Cardiac septum (tissue), 1 donor: ENCODE measurements around the gene ZNF639. TPM values are rescaled to one million over a fixed set of nuclear protein-coding genes. Genes with fewer than 3 reads are reported as not detected.
"Not testable (repeated sequence)": the region's sequence is repeated elsewhere in the genome, so short reads cannot be mapped to it uniquely, and the experiment has no call there.

Source experiments
- DNase-seq: peaks from one replicate; pipeline ENCODE4 v3.0.0-alpha.2; 2020; ENCODE audit warnings: low spot score
- intact Hi-C: fragments of 100-400 bp; cut with DNase I; formaldehyde crosslinking; loops from one replicate; pipeline ENCODE4 v1.14.0; 2022
- long read RNA-seq: library from polyadenylated mRNA; unstranded; transcript quantifications from one replicate; pipeline ENCODE4 v2.0.0, GENCODE V29; 2021
- total RNA-seq: library from RNA; stranded (reverse); fragmentation: NEBNext Ultra II Directional; extraction: Animal tissue kit (Norgen Biotek cat#: 25700); gene quantifications from one replicate; pipeline ENCODE4 v1.2.1, GENCODE V29; 2021
- donor health status: DM: no; HTN: no; CAD: no.

ZNF639 gene, protein sequence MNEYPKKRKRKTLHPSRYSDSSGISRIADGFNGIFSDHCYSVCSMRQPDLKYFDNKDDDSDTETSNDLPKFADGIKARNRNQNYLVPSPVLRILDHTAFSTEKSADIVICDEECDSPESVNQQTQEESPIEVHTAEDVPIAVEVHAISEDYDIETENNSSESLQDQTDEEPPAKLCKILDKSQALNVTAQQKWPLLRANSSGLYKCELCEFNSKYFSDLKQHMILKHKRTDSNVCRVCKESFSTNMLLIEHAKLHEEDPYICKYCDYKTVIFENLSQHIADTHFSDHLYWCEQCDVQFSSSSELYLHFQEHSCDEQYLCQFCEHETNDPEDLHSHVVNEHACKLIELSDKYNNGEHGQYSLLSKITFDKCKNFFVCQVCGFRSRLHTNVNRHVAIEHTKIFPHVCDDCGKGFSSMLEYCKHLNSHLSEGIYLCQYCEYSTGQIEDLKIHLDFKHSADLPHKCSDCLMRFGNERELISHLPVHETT
- total RNA-seq = 25.5 TPM
- long read RNA-seq, transcript ZNF639-209 (6 exons, 2,033 nt) = minor isoform, 14 of 67 reads
- long read RNA-seq, transcript ZNF639-207 (7 exons, 1,228 nt) = major isoform, 39 of 67 reads
- long read RNA-seq, partial matches to known transcripts = 4 of 67 reads
- long read RNA-seq, other reads (novel, unspliced or antisense) = 8 of 67 reads

- intact Hi-C loops = loop anchor here (1.0 to 2.0 kb wide), 2 partner anchors 24 to 174 kb away; partner anchors contain the start of genes MFN1 and PIK3CA
- peak; percentile 88 for DNase-seq
Observed at GRCh38 chr3:179322286-179323196, at the start of gene ZNF639. Gene ZNF639 (plus strand): TSS chr3:179323031. CDS start chr3:179328294, 5,263 bp downstream.

DNA sequence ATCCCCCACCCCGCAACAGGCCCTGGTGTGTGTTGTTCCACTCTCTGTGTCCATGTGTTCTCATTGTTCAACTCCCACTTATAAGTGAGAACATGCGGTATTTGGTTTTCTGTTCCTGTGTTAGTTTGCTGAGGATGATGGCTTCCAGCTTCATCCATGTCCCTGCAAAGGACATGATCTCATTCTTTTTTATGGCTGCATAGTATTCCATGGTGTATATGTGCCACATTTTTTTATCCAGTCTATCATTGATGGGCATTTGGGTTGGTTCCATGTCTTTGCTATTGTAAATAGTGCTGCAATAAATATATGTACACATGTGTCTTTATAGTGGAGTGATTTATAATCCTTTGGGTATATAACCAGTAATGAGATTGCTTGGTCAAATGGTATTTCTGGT is 48.4 kb upstream of the ZNF639 start:
- DNase-seq, intact Hi-C loops: not testable (repeated sequence)

- no peak for DNase-seq
- intact Hi-C loops = no loop called here
Observed at GRCh38 chr3:179276001-179276400, 46.8 kb upstream of the ZNF639 start.

- DNase-seq = no peak
- intact Hi-C loops = no loop called here
Observed at GRCh38 chr3:179276743-179277142, 46.1 kb upstream of the ZNF639 start.

- intact Hi-C loops = no loop called here
Observed at GRCh38 chr3:179278151-179278550, 44.7 kb upstream of the ZNF639 start.

GRCh38 chr3:179278932-179279693 is 43.7 kb upstream of the ZNF639 start:
- DNase-seq = no peak
- intact Hi-C loops = no loop called here

More at GRCh38 chr3:179278151-179278550, 44.7 kb upstream of the ZNF639 start:
- no peak for DNase-seq

- no peak for DNase-seq
- intact Hi-C loops = no loop called here
Observed at GRCh38 chr3:179279837-179280236, 43.0 kb upstream of the ZNF639 start.

GRCh38 chr3:179281825-179282224 is 41.0 kb upstream of the ZNF639 start:
- intact Hi-C loops = no loop called here
- DNase-seq = no peak

DNA sequence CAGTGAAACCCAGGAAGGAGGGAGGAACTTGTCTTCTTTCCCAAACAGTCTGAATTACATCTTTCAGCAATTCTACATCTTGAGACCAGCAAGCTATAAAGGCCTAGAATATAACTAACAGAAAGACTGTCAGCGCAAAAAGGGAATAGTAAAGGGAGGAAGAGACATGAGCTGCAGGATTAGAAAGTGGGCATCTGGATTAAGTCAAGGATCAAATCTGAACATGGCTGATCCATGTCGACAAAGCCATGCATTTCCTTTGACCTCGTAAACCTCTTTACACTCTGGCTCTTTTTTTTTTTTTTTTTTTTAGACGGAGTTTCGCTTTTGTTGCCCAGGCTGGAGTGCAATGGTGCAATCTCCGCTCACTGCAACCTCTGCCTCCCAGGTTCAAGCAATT is 36.5 kb upstream of the ZNF639 start:
- DNase-seq = no peak
- intact Hi-C loops = no loop called here

DNA sequence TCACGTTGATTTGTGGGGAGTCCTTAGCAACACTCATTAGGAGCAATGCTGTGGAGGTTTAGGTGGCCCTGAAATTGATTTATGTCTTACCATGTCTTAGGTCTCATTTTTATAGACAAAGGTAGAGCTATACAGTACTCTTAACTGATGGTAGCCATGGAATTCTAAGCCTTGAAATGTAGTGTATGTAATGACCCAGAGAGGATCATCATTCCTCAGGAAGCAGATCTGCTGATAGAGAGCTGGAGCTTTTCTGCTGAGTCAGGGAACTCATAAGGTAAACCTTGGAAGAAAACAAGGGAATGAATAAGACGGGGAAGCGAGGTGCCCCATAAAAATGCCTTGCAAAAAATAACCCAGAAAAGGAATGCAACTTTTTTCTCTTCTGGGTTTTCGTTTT is 34.0 kb upstream of the ZNF639 start:
- no peak for DNase-seq
- intact Hi-C loops = no loop called here

GRCh38 chr3:179289295-179289694 is 33.5 kb upstream of the ZNF639 start:
- intact Hi-C loops = no loop called here
- DNase-seq = no peak

DNA sequence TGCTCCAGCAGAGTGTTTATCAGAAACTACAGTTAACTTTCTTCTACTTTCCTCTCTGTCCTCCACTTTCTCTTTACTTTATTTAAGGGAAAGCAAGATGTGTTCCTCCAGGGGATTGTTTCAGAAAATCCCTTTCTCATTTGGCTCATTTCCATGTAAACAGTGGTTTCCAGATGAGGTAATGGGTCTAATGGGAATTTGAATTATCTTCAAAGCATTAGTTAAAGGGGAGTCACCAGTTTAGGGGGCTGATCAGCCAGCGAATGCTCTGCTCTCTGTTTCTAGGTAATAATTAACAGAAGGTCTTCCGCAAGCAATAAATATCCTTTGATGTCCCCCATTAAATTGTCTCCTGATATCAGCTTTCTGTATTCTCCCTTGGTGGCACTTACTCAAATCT is 30.4 kb upstream of the ZNF639 start:
- intact Hi-C loops = no loop called here
- no peak for DNase-seq

- intact Hi-C loops = no loop called here
Observed at GRCh38 chr3:179297971-179298725, 24.7 kb upstream of the ZNF639 start.

GRCh38 chr3:179299316-179299715 is 23.5 kb upstream of the ZNF639 start:
- DNase-seq = no peak
- intact Hi-C loops = no loop called here

More at GRCh38 chr3:179297971-179298725, 24.7 kb upstream of the ZNF639 start:
- DNase-seq = no peak

- intact Hi-C loops = no loop called here
- no peak for DNase-seq
Observed at GRCh38 chr3:179299999-179300613, 22.7 kb upstream of the ZNF639 start.

DNA sequence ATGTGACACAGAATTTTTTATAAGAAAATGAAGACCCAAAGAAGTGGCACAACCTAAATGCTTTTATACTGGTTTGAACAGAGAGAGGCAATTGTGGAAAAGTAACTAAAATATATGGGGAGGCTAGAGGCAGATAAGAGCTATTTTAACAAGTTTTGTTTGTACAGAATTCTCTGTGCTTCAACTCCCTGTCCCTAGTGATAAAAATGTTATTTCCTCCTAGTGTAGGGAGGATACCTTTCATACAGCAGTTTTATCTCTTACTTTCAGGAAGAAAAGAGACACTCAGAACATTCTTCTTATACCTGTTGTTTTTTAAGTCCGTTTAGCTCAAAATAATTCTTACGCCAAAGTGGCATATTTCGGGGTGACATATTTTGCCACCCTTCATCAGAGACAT is 21.2 kb upstream of the ZNF639 start:
- DNase-seq = no peak
- intact Hi-C loops = no loop called here

- no peak for DNase-seq
- intact Hi-C loops = no loop called here
Observed at GRCh38 chr3:179302111-179302510, 20.7 kb upstream of the ZNF639 start.

DNA sequence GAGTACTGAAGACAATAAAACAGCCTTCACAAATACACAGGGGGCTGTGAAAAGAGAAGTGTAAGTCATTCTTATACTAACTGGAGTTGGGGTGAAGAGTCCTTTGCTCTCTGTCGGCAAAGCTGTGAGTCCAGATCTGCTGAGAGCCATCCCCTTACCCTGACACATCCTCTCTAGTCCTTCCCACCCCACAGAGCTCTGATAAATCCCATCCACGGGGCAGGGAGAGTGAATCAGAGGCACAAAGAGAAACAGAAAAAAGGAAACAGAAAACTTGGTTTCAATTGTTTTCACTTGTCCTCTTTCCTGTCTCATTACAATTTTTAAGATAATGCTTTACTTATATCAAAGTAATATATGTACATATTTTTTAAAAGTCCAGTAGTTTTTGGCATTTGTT is 18.2 kb upstream of the ZNF639 start:
- intact Hi-C loops = no loop called here
- no peak for DNase-seq
